Endothelial cell of umbilical vein (primary cell): ENCODE measurements around the gene SPECC1L. TPM values are rescaled to one million over a fixed set of nuclear protein-coding genes. Genes with fewer than 3 reads are reported as not detected.

Experiments used
- BruUV-seq: library from RNA; stranded (reverse); fragments of 400-500 nt; replicated peaks from 2 replicates; lab custom pipeline; 2021; lab: Mats Ljungman, UMichigan
- CTCF ChIA-PET: fragments of 300-600, 350-600 bp; sonication (Branson Sonifier 250); formaldehyde crosslinking; loops from one replicate; lab custom pipeline; 2021; ENCODE audit warnings: antibody characterized with exemption, inconsistent platforms; lab: Charles Lee
- POLR2A ChIA-PET: fragments of 300-600, 350-600 bp; sonication (Branson Sonifier 250); formaldehyde crosslinking; loops from one replicate; lab custom pipeline; 2021; ENCODE audit warnings: antibody characterized with exemption, inconsistent platforms; lab: Charles Lee
- DNase-seq: peaks from one replicate; pipeline ENCODE4 v3.0.0-alpha.2; 2011; ENCODE audit warnings: low read depth, low spot score
- FAIRE-seq: peaks from 2 replicates; lab custom pipeline; 2011; peaks lifted over from hg19 to GRCh38; lab: Jason Lieb, UNC
- H2AFZ ChIP-seq: 2 replicates; pipeline ENCODE4 v1.6.0; 2012; ENCODE audit warnings: low read depth, low read length, control low read depth, inconsistent platforms
- H3K27ac ChIP-seq: 2 replicates; pipeline ENCODE4 v1.5.1; 2011; ENCODE audit warnings: low read depth, mild to moderate bottlenecking, control low read depth, low read length, moderate library complexity; ENCODE audit not compliant: insufficient read depth
- H3K27me3 ChIP-seq, 2 experiments: 2 replicates each; pipeline versions ENCODE4 v1.6.0 to v1.6.1; 2011; ENCODE audit warnings: low read length in 2 of 2, mixed read lengths in 1 of 2; ENCODE audit not compliant: control insufficient read depth in 2 of 2, insufficient read depth in 2 of 2
- H3K36me3 ChIP-seq, 2 experiments: 2 replicates in 1 of 2; 3 replicates in 1 of 2; pipeline ENCODE4 v1.5.1; 2011; ENCODE audit warnings: low read length in 2 of 2, mild to moderate bottlenecking in 1 of 2, moderate library complexity in 1 of 2; ENCODE audit not compliant: control insufficient read depth in 2 of 2, insufficient read depth in 2 of 2; ENCODE audit errors: extremely low read depth in 1 of 2
- H3K4me1 ChIP-seq: 3 replicates; pipeline ENCODE4 v1.5.1; 2011; ENCODE audit warnings: mild to moderate bottlenecking, low read length; ENCODE audit not compliant: control insufficient read depth, insufficient read depth; ENCODE audit errors: extremely low read depth
- H3K4me2 ChIP-seq: 2 replicates; pipeline ENCODE4 v1.6.1; 2011; ENCODE audit warnings: low read length, control low read depth, mixed read lengths; ENCODE audit not compliant: insufficient read depth
- H3K4me3 ChIP-seq, 3 experiments: fragments of 200-600 bp in 1 of 3; sonication (generic), shearing (Covaris generic) in 1 of 3; replicated peaks in 1 of 3; 2 replicates each; pipeline ENCODE4 v1.5.1; 2011 to 2016; ENCODE audit warnings: control low read depth in 3 of 3, low read length in 3 of 3, mild to moderate bottlenecking in 2 of 3, inconsistent platforms in 1 of 3, low read depth in 1 of 3, moderate library complexity in 1 of 3; ENCODE audit not compliant: insufficient read depth in 1 of 3
- H3K79me2 ChIP-seq: 2 replicates; pipeline ENCODE4 v1.6.0; 2012; ENCODE audit warnings: low read length, inconsistent platforms; ENCODE audit not compliant: control insufficient read depth, insufficient read depth
- H3K9ac ChIP-seq: replicated peaks from 2 replicates; pipeline ENCODE3; 2011; ENCODE audit warnings: low read length, control low read depth; ENCODE audit not compliant: insufficient read depth; ENCODE audit errors: extremely low read depth
- H3K9me1 ChIP-seq: replicated peaks from 3 replicates; pipeline ENCODE4 v1.6.0; 2011; ENCODE audit warnings: mild to moderate bottlenecking, low read length; ENCODE audit not compliant: control insufficient read depth, insufficient read depth; ENCODE audit errors: extremely low read depth
- H3K9me3 ChIP-seq: replicated peaks from 2 replicates; pipeline ENCODE4 v1.5.1; 2012; ENCODE audit warnings: low read length, inconsistent platforms; ENCODE audit not compliant: control insufficient read depth, insufficient read depth
- H4K20me1 ChIP-seq: replicated peaks from 2 replicates; pipeline ENCODE3; 2011; ENCODE audit warnings: mild to moderate bottlenecking, low read length; ENCODE audit not compliant: control insufficient read depth, insufficient read depth; ENCODE audit errors: extremely low read depth
- CTCF ChIP-seq, 2 donors: IDR thresholded peaks; 1 replicate in 1 of 2; 2 replicates in 1 of 2; pipeline ENCODE4 v1.5.1; 2011; ENCODE audit warnings: low read length in 2 of 2, mild to moderate bottlenecking in 2 of 2, moderate library complexity in 2 of 2, control low read depth in 1 of 2, inconsistent platforms in 1 of 2, low read depth in 1 of 2; ENCODE audit not compliant: insufficient read depth in 1 of 2; ENCODE audit errors: extremely low read depth in 1 of 2
- EZH2 ChIP-seq: IDR thresholded peaks from 2 replicates; pipeline ENCODE4 v1.6.1; 2012; ENCODE audit warnings: borderline replicate concordance, low read depth, mild to moderate bottlenecking, moderate library complexity, low read length, inconsistent platforms; ENCODE audit not compliant: severe bottlenecking
- FOS ChIP-seq: IDR thresholded peaks from 2 replicates; pipeline ENCODE4 v1.6.1; 2011; ENCODE audit warnings: mild to moderate bottlenecking, low read length, moderate library complexity, borderline replicate concordance; ENCODE audit not compliant: insufficient read depth
- GATA2 ChIP-seq: IDR thresholded peaks from 2 replicates; pipeline ENCODE4 v1.7.0; 2011; ENCODE audit warnings: low read depth, mild to moderate bottlenecking, moderate library complexity, mixed read lengths, low read length; ENCODE audit not compliant: insufficient read length, insufficient read depth
- JUN ChIP-seq: IDR thresholded peaks from 2 replicates; pipeline ENCODE4 v1.6.1; 2011; ENCODE audit warnings: borderline replicate concordance, low read depth; ENCODE audit not compliant: insufficient read length, insufficient read depth
- MYC ChIP-seq: IDR thresholded peaks from one replicate; pipeline ENCODE4 v1.6.1; 2011; ENCODE audit warnings: mild to moderate bottlenecking, low read depth, low read length
- POLR2A ChIP-seq: IDR thresholded peaks from 2 replicates; pipeline ENCODE4 v1.6.1; 2012; ENCODE audit warnings: low read depth, mild to moderate bottlenecking, control low read depth, low read length
- POLR2AphosphoS5 ChIP-seq: IDR thresholded peaks from 2 replicates; pipeline ENCODE4 v1.6.1; 2012; ENCODE audit warnings: low read depth, mild to moderate bottlenecking, control low read depth, low read length, moderate library complexity; ENCODE audit not compliant: insufficient read depth
- dilution Hi-C: fragments of 300-500 bp; cut with MboI; formaldehyde crosslinking; loops from one replicate; pipeline ENCODE4 v1.15.0; 2019; ENCODE audit warnings: low sequenced_read_pairs; ENCODE audit not compliant: extremely low pct_ligation_motif_present
- intact Hi-C: fragments of 100-400 bp; cut with micrococcal nuclease; formaldehyde crosslinking; loops from one replicate; pipeline ENCODE4 v1.10.0; 2022
- polyA plus RNA-seq, 4 experiments: library from polyadenylated mRNA; depleted of rRNA in 3 of 4; stranded (reverse) in 3 of 4; unstranded in 1 of 4; fragments of >200 nt; gene quantifications; 2 replicates each; pipeline versions ENCODE4 v1.2.1 to v1.2.3, GENCODE V29; 2011 to 2012; ENCODE audit warnings: missing spikeins in 1 of 4
- total RNA-seq: library from RNA; stranded (reverse); gene quantifications from 2 replicates; pipeline ENCODE4 v1.2.3, GENCODE V29; 2021
- TF ChIP-seq, protein P1 (sequence below): IDR thresholded peaks from 2 replicates; pipeline ENCODE4 v1.6.1; 2011; ENCODE audit not compliant: insufficient read depth, insufficient read length

SPECC1L gene
- total and polyA plus RNA-seq, 2 donors (not counting 3 experiments of a cell fraction or from before 2014, with no cell fraction given): 22.8 to 79.3 TPM

DNA sequence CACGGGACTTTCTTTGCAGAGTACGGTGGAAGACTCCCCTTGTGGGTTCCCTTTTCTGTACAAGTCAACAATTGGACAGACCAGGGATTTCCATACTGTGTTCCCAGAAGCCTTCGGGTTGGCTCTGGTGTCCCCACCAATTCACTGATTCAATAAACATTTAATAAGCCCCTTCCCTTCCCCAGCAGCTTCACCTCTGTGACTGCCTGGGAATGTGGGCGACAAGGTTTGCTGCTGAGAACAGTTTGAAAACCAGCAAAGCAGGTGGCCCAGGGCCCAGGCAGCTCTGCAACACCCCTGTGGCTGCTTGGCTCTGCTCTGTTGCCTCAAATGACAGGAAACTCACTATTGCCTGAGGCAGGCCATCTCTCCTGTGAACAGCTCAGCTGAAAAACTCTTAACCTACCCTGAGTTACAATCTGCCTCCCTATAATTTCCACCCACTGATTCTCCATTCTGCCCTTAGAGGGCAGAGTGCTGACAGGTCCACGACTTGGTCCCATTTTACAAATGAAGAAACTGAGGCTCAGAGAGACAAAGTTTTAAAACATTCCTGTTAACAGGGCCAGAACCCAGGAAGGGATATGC, 167.2 kb downstream of the SPECC1L start:
- Histone ChIP-seq H3K4me2 (no peak overlapping the region), H4K20me1 (no peaks in the 10 kb centered on the region), H3K9me1 (no peaks in the 10 kb centered on the region), H3K79me2 (no peaks in the 10 kb centered on the region), H3K9me3 (no peaks in the 10 kb centered on the region), H3K27ac (no peak overlapping the region), H3K9ac (no peak overlapping the region), H2AFZ (no peak overlapping the region), H3K4me1 (peaks cover 26% of the 10 kb centered on the region), H3K27me3 (no peaks in the 10 kb centered on the region), H3K36me3 (peaks cover 0 to 3% of the 10 kb centered on the region in 2 experiments), H3K4me3 (no peak overlapping the region)
- dilution Hi-C loops (no loop called here), intact Hi-C loops (no loop called here)
- TF ChIP-seq CTCF (IDR thresholded peaks at IDR 0.05; ENCODE audit: extremely low read depth in 1 of 2, insufficient read depth in 1 of 2, low read depth in 1 of 2, low read length in 2 of 2): no peak
- TF ChIP-seq EZH2: no peak
- no peak for TF ChIP-seq POLR2A
- no peak for TF ChIP-seq FOS
- TF ChIP-seq, protein P1, sequence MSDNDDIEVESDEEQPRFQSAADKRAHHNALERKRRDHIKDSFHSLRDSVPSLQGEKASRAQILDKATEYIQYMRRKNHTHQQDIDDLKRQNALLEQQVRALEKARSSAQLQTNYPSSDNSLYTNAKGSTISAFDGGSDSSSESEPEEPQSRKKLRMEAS: no peak
- TF ChIP-seq GATA2: no peak
- TF ChIP-seq POLR2AphosphoS5: no peak
- TF ChIP-seq JUN: no peak
- no peak for TF ChIP-seq MYC
- POLR2A ChIA-PET: no interaction called here
- FAIRE-seq: no peak
- CTCF ChIA-PET: interaction anchor here (1.2 to 1.8 kb wide), 2 partner anchors 65 to 67 kb away, joined by 3 to 9 read pairs; no protein-coding TSS in a partner anchor
- no peak for DNase-seq
- BruUV-seq: no TSS peak
